LNCAP (cell line): ENCODE results near the gene KLK2.

Experiments used
- TF ChIP-seq, protein P1 (sequence below): fragments of 450-650 bp; IDR thresholded peaks from 2 replicates; pipeline ENCODE4 v1.5.1; 2017; ENCODE audit warnings: mild to moderate bottlenecking

KLK2 gene

GRCh38 chr19:50889638-50890037 is 16.4 kb downstream of the KLK2 start:
- TF ChIP-seq, protein P1, sequence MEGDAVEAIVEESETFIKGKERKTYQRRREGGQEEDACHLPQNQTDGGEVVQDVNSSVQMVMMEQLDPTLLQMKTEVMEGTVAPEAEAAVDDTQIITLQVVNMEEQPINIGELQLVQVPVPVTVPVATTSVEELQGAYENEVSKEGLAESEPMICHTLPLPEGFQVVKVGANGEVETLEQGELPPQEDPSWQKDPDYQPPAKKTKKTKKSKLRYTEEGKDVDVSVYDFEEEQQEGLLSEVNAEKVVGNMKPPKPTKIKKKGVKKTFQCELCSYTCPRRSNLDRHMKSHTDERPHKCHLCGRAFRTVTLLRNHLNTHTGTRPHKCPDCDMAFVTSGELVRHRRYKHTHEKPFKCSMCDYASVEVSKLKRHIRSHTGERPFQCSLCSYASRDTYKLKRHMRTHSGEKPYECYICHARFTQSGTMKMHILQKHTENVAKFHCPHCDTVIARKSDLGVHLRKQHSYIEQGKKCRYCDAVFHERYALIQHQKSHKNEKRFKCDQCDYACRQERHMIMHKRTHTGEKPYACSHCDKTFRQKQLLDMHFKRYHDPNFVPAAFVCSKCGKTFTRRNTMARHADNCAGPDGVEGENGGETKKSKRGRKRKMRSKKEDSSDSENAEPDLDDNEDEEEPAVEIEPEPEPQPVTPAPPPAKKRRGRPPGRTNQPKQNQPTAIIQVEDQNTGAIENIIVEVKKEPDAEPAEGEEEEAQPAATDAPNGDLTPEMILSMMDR, result no peak

DNA sequence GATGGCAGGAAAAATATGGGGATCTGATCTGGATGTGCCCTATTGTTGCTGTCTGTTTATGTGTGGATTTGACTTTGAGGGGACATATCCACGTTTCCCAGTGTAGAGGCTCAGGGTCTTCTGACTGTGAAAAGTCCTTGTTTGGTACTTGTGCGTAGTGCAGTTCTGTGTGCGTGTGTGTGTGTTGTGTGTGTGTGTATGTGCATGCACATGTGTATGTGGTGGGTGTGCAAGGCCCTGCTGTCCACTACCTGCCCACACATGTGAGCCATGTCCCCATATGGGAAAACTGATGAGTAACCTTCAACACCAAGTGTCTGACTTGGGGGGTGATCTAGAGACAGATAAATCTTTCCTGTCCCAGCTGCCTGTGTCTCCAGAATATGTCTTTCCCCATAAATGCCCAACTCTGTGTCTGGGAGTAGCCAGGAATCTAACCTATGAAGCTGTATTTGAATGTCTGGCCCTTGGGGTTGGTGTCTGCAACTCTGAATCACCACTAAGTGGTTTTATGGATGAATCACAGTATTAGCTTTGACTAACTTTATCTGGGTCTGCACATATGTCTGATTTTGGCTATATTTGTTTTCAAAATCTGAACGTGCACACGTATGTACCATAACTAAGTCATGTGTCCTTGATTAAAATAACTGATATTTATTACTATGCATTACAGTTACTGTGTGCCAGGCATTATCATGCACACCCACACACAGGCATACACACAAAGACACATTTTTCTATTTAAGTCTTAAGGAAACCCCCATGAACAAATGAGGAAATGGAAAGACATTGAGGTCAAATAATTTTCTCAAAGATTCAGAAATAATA is 17.4 kb downstream of the KLK2 start:
- TF ChIP-seq, protein P1, result no peak

GRCh38 chr19:50891253-50891625 is 18.0 kb downstream of the KLK2 start:
- TF ChIP-seq, protein P1, result no peak

GRCh38 chr19:50893047-50893736 is 20.0 kb downstream of the KLK2 start:
- TF ChIP-seq, protein P1, result no peak

GRCh38 chr19:50894478-50895356 is 21.5 kb downstream of the KLK2 start:
- TF ChIP-seq, protein P1, result no peak

DNA sequence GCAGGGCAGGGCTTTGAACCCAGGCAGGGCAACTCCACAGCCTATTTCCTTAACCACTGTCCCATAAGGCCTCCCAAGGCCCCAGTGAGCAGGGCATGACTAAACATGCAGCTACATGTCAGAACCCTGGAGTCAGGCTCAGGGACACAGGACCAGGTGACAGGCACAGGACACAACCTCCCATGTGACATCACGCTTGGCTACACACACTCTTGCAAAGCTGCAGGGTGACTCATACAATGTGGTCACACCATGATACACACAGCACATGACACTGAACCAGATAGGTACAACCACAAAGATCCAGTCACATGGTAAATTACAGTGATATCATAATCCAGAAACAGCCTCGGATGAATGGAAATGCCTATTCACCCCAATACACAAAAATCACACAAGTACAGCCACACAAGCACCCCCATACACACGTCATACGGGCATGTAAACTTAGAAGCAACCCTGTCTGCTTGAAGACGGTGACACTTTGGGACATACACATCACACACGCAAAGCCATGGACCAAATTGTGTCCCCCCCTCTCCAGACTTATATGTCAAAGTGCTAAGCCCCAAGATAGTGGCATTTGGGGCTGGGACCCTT is 23.5 kb downstream of the KLK2 start:
- TF ChIP-seq, protein P1, result no peak

- TF ChIP-seq, protein P1, result no peak
Measured at GRCh38 chr19:50897191-50897607, 24.0 kb downstream of the KLK2 start.
